Nephron progenitor cell (in vitro differentiated cells): ENCODE data around the gene TRANK1.
"Not testable (repeated sequence)": the region's sequence is repeated elsewhere in the genome, so short reads cannot be mapped to it uniquely, and the experiment has no call there.

Source experiments
- DNase-seq: peaks from one replicate; pipeline ENCODE4 v3.0.0; 2021
- H3K27ac Mint-ChIP-seq: 2 replicates; pipeline ENCODE4 v1.8.0; 2021; ENCODE audit warnings: mild to moderate bottlenecking, moderate library complexity, mixed read lengths
- H3K27me3 Mint-ChIP-seq: 2 replicates; pipeline ENCODE4 v1.8.0; 2021; ENCODE audit warnings: mild to moderate bottlenecking, low read depth, mixed read lengths; ENCODE audit not compliant: poor library complexity
- H3K36me3 Mint-ChIP-seq: 2 replicates; pipeline ENCODE4 v1.8.0; 2021; ENCODE audit warnings: low read depth, mixed read lengths
- H3K4me1 Mint-ChIP-seq: 2 replicates; pipeline ENCODE4 v1.8.0; 2021; ENCODE audit warnings: mixed read lengths
- H3K4me3 Mint-ChIP-seq: 2 replicates; pipeline ENCODE4 v1.8.0; 2021; ENCODE audit warnings: mild to moderate bottlenecking, moderate library complexity, mixed read lengths
- H3K9me3 Mint-ChIP-seq: 2 replicates; pipeline ENCODE4 v1.8.0; 2021; ENCODE audit warnings: mild to moderate bottlenecking, moderate library complexity, mixed read lengths
- CTCF ChIP-seq: fragments of 200-600 bp; sonication (generic); IDR thresholded peaks from 2 replicates; pipeline ENCODE4 v1.5.0; 2021; ENCODE audit warnings: antibody characterized with exemption

Gene TRANK1

DNA sequence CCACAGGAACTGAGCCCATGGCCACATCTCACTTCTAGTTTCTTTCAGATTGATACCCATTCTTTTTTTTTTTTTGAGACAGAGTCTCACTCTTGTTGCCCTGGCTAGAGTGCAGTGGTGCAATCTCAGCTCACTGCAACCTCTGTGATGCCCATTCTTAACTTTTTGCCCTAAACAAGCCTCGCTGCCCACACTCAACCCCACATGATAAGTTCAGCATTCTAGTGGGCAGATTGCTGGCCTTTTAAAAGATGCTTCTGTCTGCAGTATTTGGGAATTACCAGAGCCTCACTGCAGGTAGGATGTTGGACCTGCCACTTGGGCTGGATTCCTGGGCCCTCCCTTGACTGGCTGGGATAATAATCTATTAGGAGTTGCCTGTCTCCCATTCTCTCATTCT is 51.0 kb downstream of the TRANK1 start:
- peaks cover 12% of the 10 kb centered on the region for H3K4me1 Mint-ChIP-seq
- H3K4me3 Mint-ChIP-seq: no peak overlapping the region
- peaks cover 4% of the 10 kb centered on the region for H3K27me3 Mint-ChIP-seq
- H3K27ac Mint-ChIP-seq: no peak overlapping the region
- no peak for TF ChIP-seq CTCF
- H3K36me3 Mint-ChIP-seq: peaks cover 58% of the 10 kb centered on the region
- no peaks in the 10 kb centered on the region for H3K9me3 Mint-ChIP-seq
- no peak for DNase-seq

DNA sequence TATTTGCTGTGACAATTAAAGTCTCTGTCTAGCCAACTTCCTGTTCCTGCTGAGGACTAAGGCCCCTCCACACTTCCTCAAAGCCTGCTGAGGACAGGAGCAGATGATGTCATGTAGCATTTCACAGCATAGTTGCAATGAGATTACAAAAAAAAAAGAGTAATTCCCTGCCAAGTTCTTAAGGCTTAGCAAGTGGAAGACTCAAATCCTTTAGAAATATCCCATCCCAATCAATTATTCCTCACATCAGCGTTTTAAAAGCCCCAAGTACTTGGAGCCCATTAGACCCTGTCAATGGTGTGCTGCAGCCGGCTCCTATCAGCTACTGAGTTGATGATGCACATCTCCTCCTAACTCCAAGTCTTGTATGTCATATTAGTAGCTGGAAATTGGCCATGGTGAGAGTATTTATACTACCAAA is 51.7 kb downstream of the TRANK1 start:
- Mint-ChIP-seq H3K9me3 (no peaks in the 10 kb centered on the region), H3K4me1 (peaks cover 12% of the 10 kb centered on the region), H3K4me3 (no peak overlapping the region), H3K27me3 (peaks cover 4% of the 10 kb centered on the region), H3K36me3 (peaks cover 56% of the 10 kb centered on the region), H3K27ac (peak overlapping the region; percentile 69)
- no peak for DNase-seq
- TF ChIP-seq CTCF: no peak

DNA sequence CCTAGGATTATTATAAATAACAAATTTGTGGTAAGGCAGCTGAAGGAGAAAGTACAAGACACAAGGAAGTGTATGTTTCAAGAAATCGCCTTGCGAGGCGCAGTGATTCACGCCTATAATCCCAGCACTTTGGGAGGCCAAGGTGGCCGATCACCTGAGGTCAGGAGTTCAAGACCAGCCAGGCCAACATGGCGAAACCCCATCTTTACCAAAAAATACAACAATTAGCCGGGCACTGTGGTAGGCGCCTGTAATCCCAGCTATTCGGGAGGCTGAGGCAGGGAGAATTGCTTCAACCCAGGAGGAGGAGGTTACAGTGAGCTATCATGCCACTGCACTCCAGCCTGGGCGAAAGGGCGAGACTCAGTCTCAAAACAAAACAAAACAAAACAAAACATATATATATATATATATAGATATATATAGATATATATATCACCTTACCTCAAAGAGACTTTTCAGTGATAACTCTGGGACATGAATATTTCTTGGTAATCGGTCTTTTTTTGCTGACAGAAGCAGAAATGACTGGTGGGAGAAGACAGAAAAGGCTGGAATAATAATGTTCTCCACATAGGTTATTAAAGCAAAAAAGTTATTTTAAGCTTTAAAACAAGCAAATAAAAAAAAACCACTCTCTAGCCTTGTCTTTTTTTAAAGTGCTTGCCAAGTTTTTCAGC is 52.3 kb downstream of the TRANK1 start:
- Mint-ChIP-seq H3K4me1 (peaks cover 12% of the 10 kb centered on the region), H3K27me3 (peaks cover 4% of the 10 kb centered on the region), H3K36me3 (peaks cover 55% of the 10 kb centered on the region), H3K9me3 (no peaks in the 10 kb centered on the region), H3K27ac (no peak overlapping the region), H3K4me3 (no peak overlapping the region)
- no peak for DNase-seq
- no peak for TF ChIP-seq CTCF

- Mint-ChIP-seq H3K4me1 (peaks cover 12% of the 10 kb centered on the region), H3K27ac (peak overlapping the region; percentile 77), H3K4me3 (no peak overlapping the region), H3K27me3 (peaks cover 4% of the 10 kb centered on the region), H3K9me3 (no peaks in the 10 kb centered on the region), H3K36me3 (peaks cover 57% of the 10 kb centered on the region)
- DNase-seq: no peak
- TF ChIP-seq CTCF: no peak
Measured at GRCh38 chr3:36891701-36892160, 53.1 kb downstream of the TRANK1 start.

DNA sequence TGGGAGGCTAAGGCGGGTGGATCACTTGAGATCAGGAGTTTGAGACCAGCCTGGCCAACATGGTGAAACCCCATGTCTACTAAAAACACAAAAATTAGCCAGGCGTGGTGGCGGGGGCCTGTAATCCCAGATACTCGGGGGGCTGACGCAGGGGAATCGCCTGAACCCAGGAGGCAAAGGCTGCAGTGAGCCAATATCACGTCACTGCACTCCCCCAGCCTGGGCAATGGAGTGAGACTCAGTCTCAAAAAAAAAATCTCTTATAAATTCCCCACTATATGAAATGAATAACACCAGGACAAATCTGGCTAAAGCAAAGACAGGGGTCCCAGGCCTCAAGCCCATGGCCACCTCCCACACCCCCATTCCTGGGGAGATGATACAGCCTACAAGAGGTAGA is 53.8 kb downstream of the TRANK1 start:
- H3K27ac Mint-ChIP-seq, H3K27me3 Mint-ChIP-seq, H3K4me3 Mint-ChIP-seq, H3K9me3 Mint-ChIP-seq, DNase-seq: not testable (repeated sequence)
- Mint-ChIP-seq H3K36me3 (peaks cover 63% of the 10 kb centered on the region), H3K4me1 (peaks cover 12% of the 10 kb centered on the region)

GRCh38 chr3:36890261-36890660 is 54.6 kb downstream of the TRANK1 start:
- Mint-ChIP-seq H3K27me3 (peaks cover 4% of the 10 kb centered on the region), H3K27ac (no peak overlapping the region), H3K36me3 (peaks cover 63% of the 10 kb centered on the region), H3K4me3 (no peak overlapping the region), H3K9me3 (no peaks in the 10 kb centered on the region), H3K4me1 (peaks cover 12% of the 10 kb centered on the region)
- no peak for DNase-seq
- no peak for TF ChIP-seq CTCF
